Endometrial microvascular endothelial cells (primary cell): Measurements from ENCODE around the gene BCAS2. TPM values are rescaled to one million over a fixed set of nuclear protein-coding genes. Genes with fewer than 3 reads are reported as not detected.

Experiments used
- total RNA-seq: library from RNA; depleted of rRNA; stranded (reverse); fragments of >200 nt; gene quantifications from one replicate; pipeline ENCODE4 v1.2.3, GENCODE V29; 2015; ENCODE audit errors: inconsistent ontology term

Gene BCAS2
- total RNA-seq, 1 donor from 2014 or later = 28.4 TPM

Other genes with a start within 250 kb of the BCAS2 start
- gene TRIM33, start 70.4 kb downstream of the BCAS2 start, total RNA-seq = 15.1 TPM
- gene DENND2C, start 88.4 kb upstream of the BCAS2 start, total RNA-seq = 0.37 TPM
- not detected for gene AMPD1, start 113.9 kb upstream of the BCAS2 start, total RNA-seq
- gene NRAS, start 135.2 kb upstream of the BCAS2 start, total RNA-seq = 106 TPM
- gene CSDE1, start 176.4 kb upstream of the BCAS2 start, total RNA-seq = 976 TPM
- 23.6 TPM for gene SIKE1, start 199.1 kb upstream of the BCAS2 start, total RNA-seq